HEK293 (cell line): ENCODE data around the gene NIBAN1.

Experiments used
- KLF10 ChIP-seq: fragments of 450-650 bp; IDR thresholded peaks from 2 replicates; pipeline ENCODE4 v1.5.1; 2018; ENCODE audit warnings: missing biosample characterization, mild to moderate bottlenecking, missing genetic modification characterization
- TCF7L2 ChIP-seq: IDR thresholded peaks from 2 replicates; pipeline ENCODE4 v1.6.1; 2011; ENCODE audit warnings: low read depth, mild to moderate bottlenecking, inconsistent platforms, low read length, moderate library complexity, borderline replicate concordance
- ZBTB8A ChIP-seq: fragments of 450-650 bp; formaldehyde crosslinking; IDR thresholded peaks from 2 replicates; pipeline ENCODE4 v1.5.1; 2016; ENCODE audit warnings: missing biosample characterization, missing genetic modification characterization
- TF ChIP-seq, protein P1 (sequence below): fragments of 450-650 bp; formaldehyde crosslinking; IDR thresholded peaks from 2 replicates; pipeline ENCODE4 v1.5.1; 2016; ENCODE audit warnings: missing biosample characterization, missing genetic modification characterization

DNA sequence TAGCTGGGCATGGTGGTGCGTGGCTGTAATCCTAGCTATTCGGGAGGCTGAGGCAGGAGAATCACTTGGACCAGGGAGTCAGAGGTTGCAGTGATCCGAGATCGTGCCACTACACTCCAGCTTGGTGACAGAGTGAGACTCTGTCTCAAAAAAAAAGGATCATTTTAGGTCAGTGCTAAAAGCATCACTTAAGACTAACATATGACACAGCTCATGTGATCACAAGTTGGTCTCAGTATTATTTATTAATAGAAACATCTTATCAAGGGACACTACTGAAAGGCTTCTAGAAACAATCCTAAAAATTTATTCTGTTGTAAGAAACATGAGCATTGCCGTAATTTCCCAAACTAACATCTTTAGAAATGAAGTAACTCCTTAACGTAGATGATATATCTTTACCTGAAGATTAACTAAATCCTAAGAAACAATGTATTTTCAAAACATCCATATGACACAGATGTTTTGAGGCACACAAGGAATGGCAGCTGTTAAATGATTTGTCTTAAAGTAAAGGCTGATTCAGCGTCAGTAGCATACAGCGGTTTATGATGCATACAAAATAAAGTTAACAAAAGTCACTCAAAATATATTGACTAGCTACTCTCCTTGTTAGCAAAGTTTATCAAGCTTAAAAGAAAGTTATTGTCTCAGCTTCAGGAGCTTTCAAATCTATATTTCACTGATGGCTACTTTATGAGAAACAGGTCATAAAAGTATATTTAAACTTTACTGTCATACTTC is 2.6 kb downstream of the NIBAN1 start:
- TF ChIP-seq TCF7L2 (no peak), KLF10 (tag by site-specific recombination) (no peak), ZBTB8A (no peak)
- TF ChIP-seq, protein P1, sequence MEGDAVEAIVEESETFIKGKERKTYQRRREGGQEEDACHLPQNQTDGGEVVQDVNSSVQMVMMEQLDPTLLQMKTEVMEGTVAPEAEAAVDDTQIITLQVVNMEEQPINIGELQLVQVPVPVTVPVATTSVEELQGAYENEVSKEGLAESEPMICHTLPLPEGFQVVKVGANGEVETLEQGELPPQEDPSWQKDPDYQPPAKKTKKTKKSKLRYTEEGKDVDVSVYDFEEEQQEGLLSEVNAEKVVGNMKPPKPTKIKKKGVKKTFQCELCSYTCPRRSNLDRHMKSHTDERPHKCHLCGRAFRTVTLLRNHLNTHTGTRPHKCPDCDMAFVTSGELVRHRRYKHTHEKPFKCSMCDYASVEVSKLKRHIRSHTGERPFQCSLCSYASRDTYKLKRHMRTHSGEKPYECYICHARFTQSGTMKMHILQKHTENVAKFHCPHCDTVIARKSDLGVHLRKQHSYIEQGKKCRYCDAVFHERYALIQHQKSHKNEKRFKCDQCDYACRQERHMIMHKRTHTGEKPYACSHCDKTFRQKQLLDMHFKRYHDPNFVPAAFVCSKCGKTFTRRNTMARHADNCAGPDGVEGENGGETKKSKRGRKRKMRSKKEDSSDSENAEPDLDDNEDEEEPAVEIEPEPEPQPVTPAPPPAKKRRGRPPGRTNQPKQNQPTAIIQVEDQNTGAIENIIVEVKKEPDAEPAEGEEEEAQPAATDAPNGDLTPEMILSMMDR (tag by site-specific recombination): no peak
